ENCODE results near the gene HMG20B.
"Not testable (repeated sequence)": the region's sequence is repeated elsewhere in the genome, so short reads cannot be mapped to it uniquely, and the experiment has no call there.

The HMG20B gene

GRCh38 chr19:3572855-3573161 is at the start of gene HMG20B:
Gene HMG20B (plus strand): TSS chr19:3572944. CDS start chr19:3573310, 366 bp downstream.
- no peak for DNase-seq (ENCODE audit: low read depth, low spot score)

- DNase-seq (ENCODE audit: low read depth, low spot score), result no peak
Observed at GRCh38 chr19:3523361-3524077, 49.2 kb upstream of the HMG20B start.

GRCh38 chr19:3524078-3524842 is 48.5 kb upstream of the HMG20B start:
- DNase-seq (ENCODE audit: low read depth, low spot score), result no peak

GRCh38 chr19:3524904-3525451 is 47.8 kb upstream of the HMG20B start:
- no peak for DNase-seq (ENCODE audit: low read depth, low spot score)

GRCh38 chr19:3526507-3527237 is 46.1 kb upstream of the HMG20B start:
- no peak for DNase-seq (ENCODE audit: low read depth, low spot score)

GRCh38 chr19:3527238-3527910 is 45.4 kb upstream of the HMG20B start:
- no peak for DNase-seq (ENCODE audit: low read depth, low spot score)

- DNase-seq (ENCODE audit: low read depth, low spot score), result no peak
Observed at GRCh38 chr19:3528080-3528479, 44.7 kb upstream of the HMG20B start.

- DNase-seq (ENCODE audit: low read depth, low spot score), result no peak
Observed at GRCh38 chr19:3528539-3529211, 44.1 kb upstream of the HMG20B start.

- not testable (repeated sequence) for DNase-seq (ENCODE audit: low read depth, low spot score)
Observed at GRCh38 chr19:3529299-3529698, 43.4 kb upstream of the HMG20B start.

- no peak for DNase-seq (ENCODE audit: low read depth, low spot score)
Observed at GRCh38 chr19:3530389-3530788, 42.4 kb upstream of the HMG20B start.

- DNase-seq (ENCODE audit: low read depth, low spot score), result no peak
Observed at GRCh38 chr19:3531716-3532115, 41.0 kb upstream of the HMG20B start.

GRCh38 chr19:3532154-3532786 is 40.5 kb upstream of the HMG20B start:
- no peak for DNase-seq (ENCODE audit: low read depth, low spot score)

GRCh38 chr19:3533033-3533432 is 39.7 kb upstream of the HMG20B start:
- no peak for DNase-seq (ENCODE audit: low read depth, low spot score)

- no peak for DNase-seq (ENCODE audit: low read depth, low spot score)
Observed at GRCh38 chr19:3533563-3534216, 39.1 kb upstream of the HMG20B start.

- DNase-seq (ENCODE audit: low read depth, low spot score), result no peak
Observed at GRCh38 chr19:3534375-3535234, 38.1 kb upstream of the HMG20B start.

GRCh38 chr19:3535235-3535535 is 37.6 kb upstream of the HMG20B start:
- no peak for DNase-seq (ENCODE audit: low read depth, low spot score)

GRCh38 chr19:3535563-3535965 is 37.2 kb upstream of the HMG20B start:
- DNase-seq (ENCODE audit: low read depth, low spot score), result no peak

GRCh38 chr19:3535981-3536380 is 36.8 kb upstream of the HMG20B start:
- no peak for DNase-seq (ENCODE audit: low read depth, low spot score)

GRCh38 chr19:3536429-3537100 is 36.2 kb upstream of the HMG20B start:
- no peak for DNase-seq (ENCODE audit: low read depth, low spot score)

Measured in brain pericyte (primary cell).